ENCODE results near the gene EDN2.

EDN2 gene

DNA sequence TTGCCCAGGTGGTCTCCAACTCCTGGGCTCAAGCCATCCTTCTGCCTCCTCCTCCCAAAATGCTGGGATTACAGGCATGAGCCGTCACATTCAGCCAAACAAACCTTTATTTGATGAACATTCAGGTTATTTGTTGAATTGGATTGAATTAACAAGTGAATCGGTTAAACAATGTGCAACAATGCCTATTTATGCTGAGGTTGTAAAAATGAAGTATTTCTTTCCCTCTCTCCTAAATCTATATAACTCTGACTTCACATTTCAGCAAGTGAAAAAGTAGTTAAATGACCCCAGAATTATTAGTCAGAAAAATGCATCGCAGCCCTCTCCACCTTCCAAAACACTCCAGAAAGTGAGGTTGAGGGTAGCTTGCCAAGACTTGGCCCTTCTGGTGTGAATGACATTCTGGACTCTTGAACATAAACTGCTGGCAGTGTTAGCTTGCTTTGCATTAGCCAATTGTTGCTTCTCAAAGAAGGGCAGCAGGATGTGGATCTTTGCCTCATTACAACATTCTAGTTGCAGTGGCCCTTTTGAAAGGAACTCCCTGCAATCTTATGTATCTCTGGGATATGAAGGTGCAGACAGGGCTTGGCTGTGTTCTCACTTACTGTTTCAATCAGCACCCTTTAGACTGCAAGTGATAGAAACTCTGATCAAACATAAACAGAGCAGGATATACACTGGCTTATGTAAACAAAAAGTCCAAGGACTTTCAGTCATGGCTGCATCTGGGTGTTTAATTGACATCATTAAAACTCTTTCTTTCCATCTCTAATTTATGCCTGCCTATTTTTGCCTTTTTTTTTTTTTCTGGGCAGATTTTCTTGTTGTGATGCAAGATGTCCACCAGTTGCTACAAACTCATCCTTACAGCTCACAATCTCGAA, 22.4 kb downstream of the EDN2 start:
- peak; percentile 46 for DNase-seq

- no peak for DNase-seq
Observed at GRCh38 chr1:41456847-41457540, 27.5 kb downstream of the EDN2 start.

- DNase-seq: no peak
Observed at GRCh38 chr1:41455479-41456332, 28.8 kb downstream of the EDN2 start.

DNA sequence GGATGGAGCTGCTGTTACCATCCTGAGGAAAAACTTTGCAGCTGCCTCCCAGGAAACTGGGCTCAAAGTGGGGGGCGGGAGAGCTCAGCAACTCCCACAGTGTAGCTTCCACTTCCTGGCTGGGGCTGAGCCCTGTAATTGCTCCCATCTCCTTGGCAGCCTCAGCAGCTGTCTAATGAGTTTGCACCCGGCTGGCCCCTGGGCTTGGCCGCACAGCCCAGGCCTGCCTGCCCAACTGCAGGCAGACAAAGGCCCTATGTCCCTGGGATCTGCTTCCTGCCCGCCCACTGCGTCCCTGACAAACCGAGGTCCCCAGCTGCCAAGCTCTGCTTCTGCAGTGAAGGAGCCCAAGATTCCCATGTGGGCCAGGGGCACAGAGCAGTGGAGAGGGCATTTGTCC, 30.1 kb downstream of the EDN2 start:
- DNase-seq: no peak

- DNase-seq: no peak
Observed at GRCh38 chr1:41452704-41453290, 31.7 kb downstream of the EDN2 start.

DNA sequence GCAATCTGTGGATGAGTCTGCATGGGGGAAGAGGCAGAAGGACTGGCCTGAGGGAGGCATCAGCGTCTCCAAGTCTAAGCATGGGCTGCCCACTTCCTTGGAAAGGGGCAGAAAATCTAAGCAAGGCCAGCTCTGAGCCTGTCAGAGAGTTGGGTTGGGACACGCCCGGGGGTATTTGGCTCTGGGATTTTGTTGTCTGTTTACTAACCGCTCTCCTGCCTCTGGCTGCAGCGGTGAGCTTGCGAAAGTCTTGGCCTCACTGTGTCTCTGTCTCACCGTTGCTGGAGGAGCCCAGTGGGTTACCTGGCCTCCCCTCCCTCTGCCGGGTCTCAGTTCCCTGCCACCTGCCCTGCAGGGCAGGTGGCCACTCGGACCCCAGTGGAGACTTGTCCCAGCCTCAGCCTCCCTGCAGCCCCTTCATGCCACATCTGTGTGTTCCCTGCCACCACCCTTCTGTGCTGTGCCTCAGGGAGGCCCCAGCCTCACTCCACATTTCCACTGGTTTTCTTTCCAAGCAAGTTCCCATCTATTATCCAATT, 33.7 kb downstream of the EDN2 start:
- DNase-seq: no peak

GRCh38 chr1:41449326-41449921, 35.1 kb downstream of the EDN2 start:
- DNase-seq: no peak

DNA sequence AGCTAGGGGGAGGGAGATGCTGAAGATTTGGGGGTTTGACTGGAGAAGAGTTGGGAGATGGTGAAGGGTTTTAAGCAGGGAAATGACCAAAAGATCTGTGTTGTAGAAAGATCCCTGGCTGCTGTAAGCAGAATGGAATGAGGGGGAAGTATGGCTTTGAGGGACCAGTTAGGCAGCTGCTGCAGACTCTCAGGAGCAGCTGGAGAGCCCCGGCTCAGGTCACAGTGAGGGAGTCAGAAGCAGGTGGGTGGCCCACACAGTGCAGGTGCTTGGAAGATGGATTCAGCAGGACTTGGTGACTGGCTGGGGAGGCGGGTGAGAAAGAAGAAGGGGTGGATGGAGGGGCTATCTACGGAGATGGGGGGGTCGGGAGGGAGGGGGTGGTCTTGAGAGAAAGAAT, 35.7 kb downstream of the EDN2 start:
- DNase-seq: peak; percentile 92

DNA sequence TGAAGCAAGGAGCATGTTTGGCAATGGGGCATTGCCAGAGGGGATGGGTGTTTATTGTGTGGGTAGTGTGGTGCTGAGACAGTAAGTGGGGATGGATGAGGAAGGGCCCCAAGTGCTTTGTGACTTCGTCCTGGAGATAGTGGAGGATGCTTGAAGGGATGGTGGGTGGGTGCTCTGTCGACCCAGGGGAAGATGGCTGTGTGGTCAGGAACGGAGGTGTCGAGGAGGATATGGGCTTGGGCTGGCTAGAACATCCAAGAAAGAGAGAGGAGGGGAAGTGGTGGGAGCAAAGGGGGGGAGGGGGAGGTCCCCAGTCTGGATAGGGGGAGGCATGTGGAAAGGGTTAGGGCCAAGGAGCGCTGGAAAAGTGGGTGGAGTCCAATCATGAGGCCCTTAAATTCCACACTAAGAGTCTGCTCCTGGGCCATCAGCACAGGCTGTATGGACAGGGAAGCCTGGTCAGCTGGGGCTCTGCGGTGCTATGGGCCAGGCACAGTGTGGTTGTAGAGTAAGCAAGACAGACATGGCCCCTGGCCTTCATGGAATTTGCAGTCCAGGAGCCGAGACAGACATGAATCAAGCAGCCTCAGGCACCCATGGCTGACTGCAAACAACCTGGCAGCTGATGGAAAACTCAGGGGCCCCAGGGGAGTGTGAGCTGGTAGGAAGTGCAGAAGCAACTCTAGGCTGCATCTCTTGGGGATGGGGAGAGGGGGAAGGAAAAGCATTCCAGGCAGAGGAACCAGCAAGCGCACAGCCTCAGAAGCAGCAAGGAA, 36.3 kb downstream of the EDN2 start:
- peak; percentile 48 for DNase-seq

DNA sequence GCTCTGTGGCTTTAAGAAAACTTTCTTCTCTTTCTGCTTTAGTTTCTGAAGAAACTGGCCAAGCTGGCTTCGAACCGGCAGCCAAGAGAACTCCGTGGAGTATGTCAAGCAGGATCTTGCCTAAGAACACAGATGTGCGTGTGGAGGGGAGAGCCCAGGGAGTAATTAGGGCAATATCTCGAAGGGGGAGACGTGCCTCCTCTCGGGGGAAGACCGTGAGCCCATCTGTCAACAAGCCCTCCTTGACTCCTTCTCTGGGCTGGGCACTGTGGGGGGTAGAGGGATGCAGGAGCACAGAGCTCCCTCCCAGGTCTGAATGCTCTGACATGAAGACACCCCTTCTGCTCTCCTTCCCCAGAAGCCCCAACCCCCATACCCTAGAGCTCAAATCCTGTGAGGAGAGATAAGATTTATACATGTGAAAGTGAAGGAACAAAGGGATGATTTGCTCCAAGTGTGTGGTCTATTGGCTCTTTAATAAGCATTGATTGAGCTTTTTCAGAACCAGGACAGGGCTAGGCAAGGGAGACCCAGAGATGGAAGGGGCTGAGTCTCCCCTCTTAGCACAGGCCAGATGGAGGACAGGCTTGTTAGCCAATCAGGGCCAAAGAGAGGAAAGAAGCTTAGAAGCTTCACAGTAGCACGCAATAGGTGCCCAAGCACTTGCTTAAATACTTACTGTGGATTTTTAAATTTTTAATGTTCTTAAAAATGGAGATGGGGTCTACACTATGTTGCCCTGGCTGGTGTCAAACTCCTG, 37.5 kb downstream of the EDN2 start:
- DNase-seq: no peak

DNA sequence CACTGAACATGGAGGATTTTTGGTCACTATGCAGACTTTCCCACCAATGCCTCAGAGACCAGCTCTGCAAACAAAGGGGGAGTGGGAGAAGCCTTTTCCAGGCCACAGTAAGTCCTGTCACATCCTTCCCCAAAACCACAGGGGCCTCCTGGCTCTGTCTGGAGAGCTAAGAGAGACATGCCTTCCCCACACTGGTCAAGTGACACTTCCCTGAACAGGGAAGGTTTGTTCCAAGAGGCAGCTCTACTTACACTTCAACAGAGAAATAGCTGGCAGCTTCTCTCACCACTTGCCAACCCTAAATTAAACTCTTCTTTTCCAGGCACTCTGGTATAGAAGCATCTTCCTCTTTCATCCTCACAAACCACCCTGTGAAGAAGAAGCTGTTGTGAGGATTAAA, 39.7 kb downstream of the EDN2 start:
- no peak for DNase-seq

- DNase-seq: no peak
Observed at GRCh38 chr1:41444246-41444645, 40.2 kb downstream of the EDN2 start.

GRCh38 chr1:41442697-41443251, 41.7 kb downstream of the EDN2 start:
- no peak for DNase-seq

DNA sequence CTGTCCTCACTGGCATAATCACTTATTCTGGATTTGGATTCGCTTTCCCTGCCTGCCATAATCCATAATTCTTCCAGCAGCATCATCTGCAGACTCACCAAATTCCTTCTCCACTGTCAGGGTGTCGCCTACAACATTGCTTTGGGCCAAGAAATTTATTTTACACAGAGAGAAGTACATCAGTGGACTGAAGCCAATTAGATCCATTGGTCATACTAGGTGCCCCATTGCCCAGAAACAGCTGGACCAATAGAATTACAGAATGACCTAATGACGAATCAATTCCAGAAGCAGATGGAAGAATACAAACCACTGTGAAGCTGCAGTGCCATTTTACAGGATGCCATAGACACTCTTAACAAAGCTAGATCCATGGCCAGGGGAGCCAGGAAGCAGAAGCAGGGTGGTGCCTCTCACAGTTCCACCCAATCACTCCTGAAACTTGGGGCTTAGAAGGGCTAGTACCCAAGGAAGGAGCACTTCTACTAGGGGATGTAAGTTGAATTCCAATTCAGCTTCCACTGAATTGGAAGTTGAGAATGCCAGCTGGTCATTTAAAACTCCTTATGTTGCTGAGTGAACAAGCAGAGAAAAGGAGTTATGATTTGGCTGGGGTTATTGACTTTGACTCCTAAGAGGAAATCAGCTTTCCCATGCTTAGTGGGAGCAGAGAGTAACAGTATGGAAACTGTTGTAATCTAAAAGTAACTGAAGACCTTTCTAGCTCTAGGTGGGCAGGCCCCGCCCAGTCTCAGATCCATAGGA, 44.0 kb downstream of the EDN2 start:
- DNase-seq: no peak

DNA sequence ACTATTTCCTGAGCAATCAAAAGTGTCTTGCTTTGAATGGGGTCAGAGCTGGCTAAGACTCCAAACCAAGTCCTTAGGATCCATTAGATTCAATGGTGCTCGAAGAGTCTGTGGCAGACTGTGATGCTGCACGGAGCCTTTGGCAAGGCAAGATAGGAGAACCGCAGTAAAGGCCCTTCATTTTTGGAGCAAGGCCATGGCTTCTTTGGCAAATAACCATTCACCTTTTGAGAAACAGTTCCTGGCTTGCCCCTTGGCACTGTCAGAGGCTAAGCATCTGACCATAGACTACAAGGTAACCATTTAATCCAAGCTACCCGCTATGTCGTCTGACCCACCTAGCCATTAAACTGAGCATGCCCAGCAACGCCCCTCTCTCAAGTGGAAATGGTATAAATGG, 45.2 kb downstream of the EDN2 start:
- DNase-seq: no peak

- DNase-seq: no peak
Observed at GRCh38 chr1:41438711-41439110, 45.8 kb downstream of the EDN2 start.

- no peak for DNase-seq
Observed at GRCh38 chr1:41437011-41437355, 47.5 kb downstream of the EDN2 start.

DNA sequence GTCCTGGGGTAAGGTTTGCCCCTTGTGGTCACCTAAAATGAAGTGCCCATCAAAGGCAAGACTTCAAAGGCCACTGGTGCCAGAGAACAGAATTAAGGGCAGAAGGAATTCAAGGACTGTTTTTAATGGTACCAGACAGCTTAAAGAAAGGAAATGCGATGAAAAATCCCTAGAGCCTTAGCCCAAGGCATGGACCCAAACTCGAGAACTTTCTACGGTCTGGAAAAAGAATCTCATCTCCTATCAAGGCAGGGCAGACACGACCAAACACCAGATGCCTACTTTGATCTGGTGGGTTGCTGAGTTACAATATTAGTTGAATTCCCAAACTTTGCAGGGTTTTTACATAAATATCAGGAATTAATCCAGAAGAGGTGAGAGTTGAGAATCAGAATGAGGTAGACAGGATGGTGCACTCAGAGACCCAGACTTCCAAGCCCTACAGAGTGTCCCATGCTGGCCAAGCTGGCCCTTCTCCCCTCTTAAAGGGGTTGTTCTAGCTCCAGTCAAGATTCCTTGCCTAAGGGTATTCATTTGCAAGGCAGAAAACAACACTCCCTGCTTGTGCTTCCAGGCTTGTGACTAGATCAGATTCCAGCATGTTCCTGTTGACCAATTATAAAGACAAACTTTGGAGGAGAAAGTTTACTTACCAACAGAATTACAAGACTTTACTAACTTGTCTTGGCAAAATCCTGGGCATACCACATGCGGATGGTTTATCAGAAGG, 48.0 kb downstream of the EDN2 start:
- no peak for DNase-seq
